ENCODE measurements around the gene PARP12. TPM values are rescaled to one million over a fixed set of nuclear protein-coding genes. Genes with fewer than 3 reads are reported as not detected.

Gene PARP12
- total RNA-seq, 1 donor from 2014 or later: 2.9 TPM

- no peaks in the 10 kb centered on the region for H3K36me3 Mint-ChIP-seq (ENCODE audit: low read depth)
- TF ChIP-seq, protein P1, sequence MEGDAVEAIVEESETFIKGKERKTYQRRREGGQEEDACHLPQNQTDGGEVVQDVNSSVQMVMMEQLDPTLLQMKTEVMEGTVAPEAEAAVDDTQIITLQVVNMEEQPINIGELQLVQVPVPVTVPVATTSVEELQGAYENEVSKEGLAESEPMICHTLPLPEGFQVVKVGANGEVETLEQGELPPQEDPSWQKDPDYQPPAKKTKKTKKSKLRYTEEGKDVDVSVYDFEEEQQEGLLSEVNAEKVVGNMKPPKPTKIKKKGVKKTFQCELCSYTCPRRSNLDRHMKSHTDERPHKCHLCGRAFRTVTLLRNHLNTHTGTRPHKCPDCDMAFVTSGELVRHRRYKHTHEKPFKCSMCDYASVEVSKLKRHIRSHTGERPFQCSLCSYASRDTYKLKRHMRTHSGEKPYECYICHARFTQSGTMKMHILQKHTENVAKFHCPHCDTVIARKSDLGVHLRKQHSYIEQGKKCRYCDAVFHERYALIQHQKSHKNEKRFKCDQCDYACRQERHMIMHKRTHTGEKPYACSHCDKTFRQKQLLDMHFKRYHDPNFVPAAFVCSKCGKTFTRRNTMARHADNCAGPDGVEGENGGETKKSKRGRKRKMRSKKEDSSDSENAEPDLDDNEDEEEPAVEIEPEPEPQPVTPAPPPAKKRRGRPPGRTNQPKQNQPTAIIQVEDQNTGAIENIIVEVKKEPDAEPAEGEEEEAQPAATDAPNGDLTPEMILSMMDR (conservative IDR thresholded peaks at IDR 0.05): no peak
- H3K27ac Mint-ChIP-seq (ENCODE audit: unreplicated experiment): no peak overlapping the region
- no peaks in the 10 kb centered on the region for H3K4me1 Mint-ChIP-seq
- H3K4me3 Mint-ChIP-seq: no peak overlapping the region
- H3K27me3 Mint-ChIP-seq (ENCODE audit: low read depth): no peaks in the 10 kb centered on the region
- no peaks in the 10 kb centered on the region for H3K9me3 Mint-ChIP-seq
- no peak for DNase-seq (ENCODE audit: low read depth, low spot score)
Measured at GRCh38 chr7:140028311-140028710, 34.4 kb downstream of the PARP12 start.

DNA sequence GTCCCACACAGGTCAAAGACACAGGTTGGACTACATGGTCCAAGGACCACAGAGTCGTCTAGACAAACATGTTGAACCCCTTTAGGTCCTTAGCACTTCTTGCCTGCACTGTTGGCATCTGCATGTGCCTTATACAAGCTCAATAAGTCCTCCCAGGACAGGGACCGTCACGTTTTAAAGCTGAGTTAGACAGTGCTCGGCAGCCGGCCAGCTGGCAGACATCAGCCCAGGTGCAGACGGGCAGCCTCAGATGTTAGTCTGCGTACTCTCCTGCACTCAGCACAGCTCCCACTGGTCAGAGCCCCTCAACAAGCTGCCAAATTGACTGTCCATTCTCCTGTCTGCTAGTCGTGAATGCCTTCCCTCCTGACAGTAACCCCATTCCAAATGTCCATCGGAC lies 34.9 kb downstream of the PARP12 start:
- Mint-ChIP-seq H3K4me3 (no peak overlapping the region), H3K27ac (ENCODE audit: unreplicated experiment) (no peak overlapping the region), H3K4me1 (no peaks in the 10 kb centered on the region), H3K27me3 (ENCODE audit: low read depth) (no peaks in the 10 kb centered on the region), H3K36me3 (ENCODE audit: low read depth) (no peaks in the 10 kb centered on the region), H3K9me3 (no peaks in the 10 kb centered on the region)
- no peak for DNase-seq (ENCODE audit: low read depth, low spot score)
- TF ChIP-seq, protein P1 (conservative IDR thresholded peaks at IDR 0.05): no peak

GRCh38 chr7:140026935-140027334 lies 35.8 kb downstream of the PARP12 start:
- no peak overlapping the region for H3K4me3 Mint-ChIP-seq
- H3K27ac Mint-ChIP-seq (ENCODE audit: unreplicated experiment): no peak overlapping the region

DNA sequence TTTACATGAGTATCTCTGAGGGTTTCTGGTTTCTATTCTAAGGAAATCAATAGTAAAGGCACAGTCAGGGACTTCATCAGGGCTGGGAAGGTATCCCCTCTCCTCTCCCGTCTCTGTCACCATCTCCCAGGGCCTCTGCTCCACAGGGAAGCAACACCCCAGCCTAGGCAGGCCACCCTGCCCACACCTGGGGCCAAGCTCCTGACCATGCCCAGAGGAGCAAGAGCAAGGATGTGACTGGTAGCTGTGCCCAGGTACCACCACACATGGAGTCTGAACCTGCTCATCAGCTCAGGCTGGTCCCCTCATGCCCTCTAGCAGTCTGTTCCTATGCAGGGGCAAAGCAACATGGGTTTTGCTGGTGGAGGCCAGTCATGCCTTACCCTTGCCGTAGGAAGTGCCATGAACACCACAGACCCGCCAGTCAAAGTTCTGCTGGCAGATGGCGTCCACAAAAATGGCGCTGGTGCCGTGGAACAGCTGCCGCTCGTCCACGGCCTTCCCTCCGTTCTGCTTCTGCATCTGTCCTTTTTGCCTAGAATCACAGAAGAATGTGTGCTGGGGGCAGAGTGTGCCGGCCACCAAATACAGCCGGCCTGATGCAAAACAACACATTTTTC lies 36.8 kb downstream of the PARP12 start:
- TF ChIP-seq, protein P1 (conservative IDR thresholded peaks at IDR 0.05): no peak
- no peak for DNase-seq (ENCODE audit: low read depth, low spot score)
- no peaks in the 10 kb centered on the region for H3K9me3 Mint-ChIP-seq
- H3K36me3 Mint-ChIP-seq (ENCODE audit: low read depth): no peaks in the 10 kb centered on the region
- no peaks in the 10 kb centered on the region for H3K27me3 Mint-ChIP-seq (ENCODE audit: low read depth)
- peak overlapping the region; percentile 39 for H3K27ac Mint-ChIP-seq (ENCODE audit: unreplicated experiment)
- H3K4me1 Mint-ChIP-seq: no peaks in the 10 kb centered on the region
- no peak overlapping the region for H3K4me3 Mint-ChIP-seq

More at GRCh38 chr7:140026935-140027334, 35.8 kb downstream of the PARP12 start:
- Mint-ChIP-seq H3K9me3 (no peaks in the 10 kb centered on the region), H3K4me1 (no peaks in the 10 kb centered on the region), H3K27me3 (ENCODE audit: low read depth) (no peaks in the 10 kb centered on the region), H3K36me3 (ENCODE audit: low read depth) (no peaks in the 10 kb centered on the region)
- DNase-seq (ENCODE audit: low read depth, low spot score): no peak
- TF ChIP-seq, protein P1 (conservative IDR thresholded peaks at IDR 0.05): no peak

GRCh38 chr7:140025241-140025640 lies 37.5 kb downstream of the PARP12 start:
- Mint-ChIP-seq H3K9me3 (no peaks in the 10 kb centered on the region), H3K27me3 (ENCODE audit: low read depth) (no peaks in the 10 kb centered on the region), H3K4me1 (no peaks in the 10 kb centered on the region), H3K36me3 (ENCODE audit: low read depth) (no peaks in the 10 kb centered on the region), H3K27ac (ENCODE audit: unreplicated experiment) (no peak overlapping the region), H3K4me3 (no peak overlapping the region)
- no peak for DNase-seq (ENCODE audit: low read depth, low spot score)
- TF ChIP-seq, protein P1 (conservative IDR thresholded peaks at IDR 0.05): no peak
